ENCODE data around the gene MAP2.
"Not testable (repeated sequence)": the region's sequence is repeated elsewhere in the genome, so short reads cannot be mapped to it uniquely, and the experiment has no call there.

The MAP2 gene

GRCh38 chr2:209473930-209474419, 50.1 kb downstream of the MAP2 start:
- peak; percentile 92 for DNase-seq

GRCh38 chr2:209474960-209475359, 51.1 kb downstream of the MAP2 start:
- DNase-seq, result no peak

GRCh38 chr2:209476367-209477208, 52.7 kb downstream of the MAP2 start:
- peak; percentile 42 for DNase-seq

GRCh38 chr2:209492296-209492695, 68.4 kb downstream of the MAP2 start:
- DNase-seq, result not testable (repeated sequence)

- not testable (repeated sequence) for DNase-seq
Observed at GRCh38 chr2:209495068-209495620, 71.3 kb downstream of the MAP2 start.

- peak; percentile 95 for DNase-seq
Observed at GRCh38 chr2:209495855-209496585, 72.2 kb downstream of the MAP2 start.

- DNase-seq, result peak; percentile 29
Observed at GRCh38 chr2:209496586-209496982, 72.7 kb downstream of the MAP2 start.

- DNase-seq, result no peak
Observed at GRCh38 chr2:209498614-209499013, 74.8 kb downstream of the MAP2 start.

GRCh38 chr2:209499069-209499468, 75.2 kb downstream of the MAP2 start:
- DNase-seq, result peak; percentile 67

- DNase-seq, result no peak
Observed at GRCh38 chr2:209501579-209501978, 77.7 kb downstream of the MAP2 start.

GRCh38 chr2:209505410-209505809, 81.6 kb downstream of the MAP2 start:
- DNase-seq, result no peak

GRCh38 chr2:209508255-209508654, 84.4 kb downstream of the MAP2 start:
- no peak for DNase-seq

GRCh38 chr2:209511637-209512036, 87.8 kb downstream of the MAP2 start:
- no peak for DNase-seq

- no peak for DNase-seq
Observed at GRCh38 chr2:209512971-209513370, 89.1 kb downstream of the MAP2 start.

GRCh38 chr2:209517436-209517835, 93.6 kb downstream of the MAP2 start:
- no peak for DNase-seq

- no peak for DNase-seq
Observed at GRCh38 chr2:209519271-209519670, 95.4 kb downstream of the MAP2 start.

- no peak for DNase-seq
Observed at GRCh38 chr2:209519906-209520305, 96.1 kb downstream of the MAP2 start.

- DNase-seq, result peak; percentile 2
Observed at GRCh38 chr2:209523041-209523740, 99.3 kb downstream of the MAP2 start.

- peak; percentile 27 for DNase-seq
Observed at GRCh38 chr2:209523867-209524266, 100.0 kb downstream of the MAP2 start.

- DNase-seq, result no peak
Observed at GRCh38 chr2:209525331-209525730, 101.5 kb downstream of the MAP2 start.

GRCh38 chr2:209525834-209526281, 102.0 kb downstream of the MAP2 start:
- DNase-seq, result peak; percentile 94

GRCh38 chr2:209526561-209526960, 102.7 kb downstream of the MAP2 start:
- DNase-seq, result peak; percentile 1

- no peak for DNase-seq
Observed at GRCh38 chr2:209529579-209529978, 105.7 kb downstream of the MAP2 start.

All from fibroblast of skin of scalp (primary cell).